H1 (cell line): ENCODE results near the gene FKBP8. TPM values are rescaled to one million over a fixed set of nuclear protein-coding genes. Genes with fewer than 3 reads are reported as not detected.

Source experiments
- CTCF ChIA-PET: fragments of 300-600 bp; sonication (Branson Sonifier 250); formaldehyde crosslinking; loops from one replicate; lab custom pipeline; 2021; ENCODE audit not compliant: partially characterized antibody; lab: Charles Lee
- POLR2A ChIA-PET: fragments of 300-600 bp; sonication (Branson Sonifier 250); formaldehyde crosslinking; loops from one replicate; lab custom pipeline; 2021; ENCODE audit warnings: inconsistent platforms; ENCODE audit not compliant: partially characterized antibody; lab: Charles Lee
- DNase-seq, 2 experiments: peaks; one replicate each; pipeline versions ENCODE4 v3.0.0 to v3.0.0-alpha.2; 2010 to 2022; ENCODE audit warnings: low spot score in 2 of 2, low read depth in 1 of 2, mixed read lengths in 1 of 2
- FAIRE-seq: peaks from 2 replicates; lab custom pipeline; 2011; peaks lifted over from hg19 to GRCh38; lab: Jason Lieb, UNC
- H2AFZ ChIP-seq: 2 replicates; pipeline ENCODE4 v1.8.1; 2012; ENCODE audit warnings: low read length, inconsistent platforms
- H2AK5ac ChIP-seq: 2 replicates; pipeline ENCODE4 v1.6.1; 2013; ENCODE audit warnings: low read depth, low read length
- H2BK120ac ChIP-seq: replicated peaks from 2 replicates; pipeline ENCODE3; 2013; ENCODE audit warnings: low read depth, low read length, inconsistent platforms
- H2BK12ac ChIP-seq: 2 replicates; pipeline ENCODE4 v1.6.1; 2013; ENCODE audit warnings: low read depth, low read length
- H2BK15ac ChIP-seq: 2 replicates; pipeline ENCODE4 v1.6.1; 2013; ENCODE audit warnings: low read length
- H2BK20ac ChIP-seq: 2 replicates; pipeline ENCODE4 v1.6.1; 2013; ENCODE audit warnings: low read length
- H2BK5ac ChIP-seq: 2 replicates; pipeline ENCODE4 v1.6.1; 2013; ENCODE audit warnings: low read depth, low read length
- H3K14ac ChIP-seq: 2 replicates; pipeline ENCODE4 v1.6.1; 2013; ENCODE audit warnings: inconsistent platforms; ENCODE audit not compliant: insufficient read length
- H3K18ac ChIP-seq: 2 replicates; pipeline ENCODE4 v1.6.1; 2013; ENCODE audit warnings: low read length; ENCODE audit errors: extremely low read depth
- H3K23ac ChIP-seq: 2 replicates; pipeline ENCODE4 v1.6.1; 2013; ENCODE audit warnings: inconsistent platforms; ENCODE audit not compliant: insufficient read length
- H3K23me2 ChIP-seq: 2 replicates; pipeline ENCODE4 v1.6.1; 2013; ENCODE audit warnings: low read depth, low read length
- H3K27ac ChIP-seq: 2 replicates; pipeline ENCODE4 v1.6.1; 2011; ENCODE audit warnings: low read depth, low read length, inconsistent platforms
- H3K27me3 ChIP-seq, 4 experiments: replicated peaks in 1 of 4; 1 replicate in 1 of 4; 2 replicates in 3 of 4; pipeline versions ENCODE4 v1.6.1 to v1.8.1; 2011 to 2013; ENCODE audit warnings: low read length in 3 of 4, mild to moderate bottlenecking in 3 of 4, inconsistent platforms in 2 of 4, mixed read lengths in 2 of 4, moderate library complexity in 1 of 4; ENCODE audit not compliant: control insufficient read depth in 3 of 4, insufficient read depth in 3 of 4; ENCODE audit errors: extremely low read depth in 1 of 4
- H3K36me3 ChIP-seq, 4 experiments: 2 replicates each; pipeline versions ENCODE4 v1.6.1 to v1.8.1; 2011 to 2013; ENCODE audit warnings: mild to moderate bottlenecking in 4 of 4, low read length in 3 of 4, moderate library complexity in 2 of 4, control low read depth in 1 of 4, inconsistent platforms in 1 of 4; ENCODE audit not compliant: insufficient read depth in 4 of 4, control insufficient read depth in 2 of 4
- H3K4ac ChIP-seq: replicated peaks from 2 replicates; pipeline ENCODE3; 2013; ENCODE audit warnings: low read length, low read depth, mixed read lengths, inconsistent platforms; ENCODE audit not compliant: insufficient read length
- H3K4me1 ChIP-seq, 4 experiments: replicated peaks in 1 of 4; 1 replicate in 1 of 4; 2 replicates in 3 of 4; pipeline versions ENCODE4 v1.6.1 to v1.8.1; 2011 to 2013; ENCODE audit warnings: low read length in 3 of 4, inconsistent platforms in 2 of 4, mixed read lengths in 1 of 4; ENCODE audit not compliant: insufficient read depth in 4 of 4, control insufficient read depth in 3 of 4
- H3K4me2 ChIP-seq, 2 experiments: 2 replicates each; pipeline versions ENCODE4 v1.6.1 to v1.8.1; 2011 to 2013; ENCODE audit warnings: low read depth in 2 of 2, low read length in 2 of 2, control low read depth in 1 of 2, inconsistent platforms in 1 of 2, mild to moderate bottlenecking in 1 of 2; ENCODE audit not compliant: insufficient read depth in 1 of 2
- H3K4me3 ChIP-seq, 4 experiments: fragments of 200-600, 300-600 bp in 1 of 4; sonication (generic), shearing (Covaris generic), sonication (Bioruptor Twin) in 1 of 4; 2 replicates each; pipeline versions ENCODE4 v1.5.1 to v1.8.1; 2011 to 2016; ENCODE audit warnings: low read length in 4 of 4, low read depth in 3 of 4, control low read depth in 2 of 4, inconsistent platforms in 2 of 4, mild to moderate bottlenecking in 2 of 4, mixed read lengths in 1 of 4, moderate library complexity in 1 of 4; ENCODE audit not compliant: insufficient read depth in 2 of 4; ENCODE audit errors: extremely low read depth in 1 of 4
- H3K56ac ChIP-seq: replicated peaks from 2 replicates; pipeline ENCODE3; 2013; ENCODE audit warnings: low read depth, mild to moderate bottlenecking, mixed read lengths, low read length, inconsistent platforms; ENCODE audit not compliant: insufficient read length
- H3K79me1 ChIP-seq: 2 replicates; pipeline ENCODE4 v1.6.1; 2013; ENCODE audit warnings: low read depth, low read length, control low read depth
- H3K79me2 ChIP-seq, 2 experiments: 2 replicates each; pipeline versions ENCODE4 v1.6.1 to v1.8.1; 2012 to 2013; ENCODE audit warnings: low read length in 2 of 2, mild to moderate bottlenecking in 2 of 2, inconsistent platforms in 1 of 2; ENCODE audit not compliant: insufficient read depth in 2 of 2, control insufficient read depth in 1 of 2
- H3K9ac ChIP-seq, 4 experiments: replicated peaks in 1 of 4; 1 replicate in 1 of 4; 2 replicates in 3 of 4; pipeline versions ENCODE4 v1.6.1 to v1.8.1; 2011 to 2013; ENCODE audit warnings: low read depth in 3 of 4, low read length in 3 of 4, control low read depth in 2 of 4, mild to moderate bottlenecking in 2 of 4, moderate library complexity in 2 of 4, inconsistent platforms in 1 of 4; ENCODE audit errors: extremely low read depth in 1 of 4
- H3K9me3 ChIP-seq, 2 experiments: 2 replicates each; pipeline versions ENCODE4 v1.6.1 to v1.8.1; 2012 to 2013; ENCODE audit warnings: mild to moderate bottlenecking in 2 of 2, moderate library complexity in 2 of 2, control low read depth in 1 of 2, inconsistent platforms in 1 of 2, low read depth in 1 of 2, low read length in 1 of 2, mixed read lengths in 1 of 2; ENCODE audit not compliant: insufficient read depth in 2 of 2
- H4K20me1 ChIP-seq, 2 experiments: replicated peaks in 1 of 2; 2 replicates each; pipeline versions ENCODE3 to v1.8.1; 2011 to 2013; ENCODE audit warnings: inconsistent platforms in 2 of 2, low read length in 2 of 2, mild to moderate bottlenecking in 1 of 2; ENCODE audit not compliant: insufficient read depth in 2 of 2, control insufficient read depth in 1 of 2
- H4K5ac ChIP-seq: 2 replicates; pipeline ENCODE4 v1.6.1; 2013; ENCODE audit warnings: low read length, low read depth, mixed read lengths, inconsistent platforms; ENCODE audit not compliant: insufficient read length
- H4K8ac ChIP-seq: 2 replicates; pipeline ENCODE4 v1.8.0; 2013; ENCODE audit warnings: mild to moderate bottlenecking, moderate library complexity, low read length, inconsistent platforms; ENCODE audit not compliant: insufficient read depth; ENCODE audit errors: extremely low read depth
- H4K91ac ChIP-seq: replicated peaks from 2 replicates; pipeline ENCODE3; 2013; ENCODE audit warnings: low read length, mixed read lengths, inconsistent platforms; ENCODE audit not compliant: insufficient read length
- CHD1 ChIP-seq: IDR thresholded peaks from 2 replicates; pipeline ENCODE4 v1.6.1; 2012; ENCODE audit warnings: low read depth, low read length, improper control_type of control experiment
- ZNF274 ChIP-seq: IDR thresholded peaks from 2 replicates; pipeline ENCODE4 v1.7.0; 2012; ENCODE audit warnings: low read length, borderline replicate concordance; ENCODE audit errors: extremely low read depth
- WGBS, 2 experiments: shearing (Covaris generic) in 1 of 2; methylation state at CpG; one replicate each; pipeline versions ENCODE4 v1.1.6 to v1.1.7; 2013 to 2015; ENCODE audit warnings: low lambda C conversion rate in 2 of 2, mixed read lengths in 2 of 2, inconsistent platforms in 1 of 2, low coverage in 1 of 2, missing lambda C conversion rate in 1 of 2; ENCODE audit not compliant: insufficient replicate concordance in 2 of 2, insufficient coverage in 1 of 2, insufficient read length in 1 of 2; ENCODE audit errors: extremely low coverage in 1 of 2, missing lambda C conversion rate in 1 of 2; 5-methylcytosine and 5-hydroxymethylcytosine counted together
- polyA plus RNA-seq, 7 experiments: library from polyadenylated mRNA; depleted of rRNA in 3 of 7; stranded (reverse) in 5 of 7; unstranded in 2 of 7; fragments of >200 nt in 5 of 7; fragments of 200-250 nt in 2 of 7; gene quantifications; 1 replicate in 5 of 7; 2 replicates in 1 of 7; 4 replicates in 1 of 7; pipeline versions ENCODE4 v1.2.1 to v1.2.3, GENCODE V29; 2011 to 2013; ENCODE audit warnings: missing spikeins in 2 of 7, mixed read lengths in 2 of 7
- total RNA-seq: library from RNA; stranded (reverse); fragmentation: NEBNext Ultra II Directional; extraction: Animal tissue kit (Norgen Biotek cat#: 25700); gene quantifications from 2 replicates; pipeline ENCODE4 v1.2.1, GENCODE V29; 2021

Gene FKBP8
- total and polyA plus RNA-seq, 2 of the 8 experiments (the other 6 are each of a cell fraction or from before 2014, with no cell fraction given) = 264 to 309 TPM

GRCh38 chr19:18495204-18495911 lies 48.0 kb downstream of the FKBP8 start:
- no peak overlapping the region for H4K5ac ChIP-seq
- H3K79me1 ChIP-seq = peaks cover 24% of the 10 kb centered on the region
- H2AK5ac ChIP-seq = peak overlapping the region; percentile 90
- DNase-seq (no peak), FAIRE-seq (no peak)
- peak overlapping the region; percentile 35 for H4K8ac ChIP-seq
- no peaks in the 10 kb centered on the region for H3K9me3 ChIP-seq
- no peak overlapping the region for H4K91ac ChIP-seq
- no peak overlapping the region for H2BK20ac ChIP-seq
- no peak overlapping the region for H3K4ac ChIP-seq
- H3K79me2 ChIP-seq = peaks cover 0 to 29% of the 10 kb centered on the region in 2 experiments; a peak in 2 of 4 replicates
- ChIA-PET CTCF (interaction anchor here (0.6 to 18.5 kb wide), 8 partner anchors 10 to 544 kb away, joined by 3 to 458 read pairs (median 4); partner anchors contain the start of genes ELL and KXD1), POLR2A (no interaction called here)
- no peaks in the 10 kb centered on the region for H3K36me3 ChIP-seq
- H4K20me1 ChIP-seq = peaks cover 16 to 30% of the 10 kb centered on the region in 2 experiments
- H3K4me2 ChIP-seq = no peak overlapping the region
- no peak overlapping the region for H3K23ac ChIP-seq
- WGBS, 2 experiments = 74% methylated on average over 13 of the region's 14 CpGs; no CpG with 5 or more reads in 1 of the 2 experiments
- H2BK120ac ChIP-seq = no peak overlapping the region
- no peak overlapping the region; the same call in 1 of the 2 replicates for H2BK15ac ChIP-seq
- H2AFZ ChIP-seq = no peak overlapping the region
- no peak overlapping the region for H3K9ac ChIP-seq
- H3K14ac ChIP-seq = no peak overlapping the region
- no peak overlapping the region for H3K18ac ChIP-seq
- H3K4me1 ChIP-seq = peaks cover 0 to 9% (median 2%) of the 10 kb centered on the region in 4 experiments; a peak in 3 of 7 replicates
- no peaks in the 10 kb centered on the region for H3K23me2 ChIP-seq
- H3K56ac ChIP-seq = no peak overlapping the region
- no peak overlapping the region for H2BK12ac ChIP-seq
- no peak for TF ChIP-seq ZNF274
- TF ChIP-seq CHD1 = no peak
- H3K4me3 ChIP-seq = no peak overlapping the region
- no peaks in the 10 kb centered on the region for H3K27me3 ChIP-seq
- H3K27ac ChIP-seq = no peak overlapping the region
- H2BK5ac ChIP-seq = peak overlapping the region; percentile 52; the same call in 1 of the 2 replicates
